Stimulated activated CD8-positive, alpha-beta memory T cell treated with anti-CD3 and anti-CD28 coated beads, Interleukin-7, amount 100 ng/mL, for 24 hours (primary cell): Measurements from ENCODE around the gene PIEZO2.

Experiments used
- DNase-seq: peaks from one replicate; pipeline ENCODE4 v3.0.0-alpha.2; 2020; ENCODE audit warnings: low read depth

The PIEZO2 gene

GRCh38 chr18:10785798-10786197 is 363.6 kb downstream of the PIEZO2 start:
- DNase-seq = no peak

- no peak for DNase-seq
Observed at GRCh38 chr18:10784596-10785202, 364.7 kb downstream of the PIEZO2 start.

DNA sequence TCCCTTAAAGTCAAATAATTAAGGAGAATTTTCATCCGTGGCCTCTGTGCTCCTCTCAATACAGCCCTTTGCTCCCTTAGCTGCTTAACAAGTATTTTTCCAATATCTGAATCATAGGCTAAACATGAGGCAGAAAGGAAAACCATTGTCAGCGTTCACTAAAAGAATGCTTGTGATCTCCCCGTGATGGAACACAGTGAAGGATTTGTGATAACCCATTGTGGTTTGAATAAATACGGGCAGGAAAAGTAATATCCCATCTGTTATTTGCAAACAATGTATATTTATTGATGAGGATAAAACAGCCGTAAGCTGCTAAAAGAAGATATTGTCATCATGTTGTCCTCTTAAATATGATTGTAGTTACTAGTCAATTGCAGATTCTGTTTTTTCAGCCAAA is 365.4 kb downstream of the PIEZO2 start:
- no peak for DNase-seq

GRCh38 chr18:10776493-10776892 is 372.9 kb downstream of the PIEZO2 start:
- DNase-seq = no peak

DNA sequence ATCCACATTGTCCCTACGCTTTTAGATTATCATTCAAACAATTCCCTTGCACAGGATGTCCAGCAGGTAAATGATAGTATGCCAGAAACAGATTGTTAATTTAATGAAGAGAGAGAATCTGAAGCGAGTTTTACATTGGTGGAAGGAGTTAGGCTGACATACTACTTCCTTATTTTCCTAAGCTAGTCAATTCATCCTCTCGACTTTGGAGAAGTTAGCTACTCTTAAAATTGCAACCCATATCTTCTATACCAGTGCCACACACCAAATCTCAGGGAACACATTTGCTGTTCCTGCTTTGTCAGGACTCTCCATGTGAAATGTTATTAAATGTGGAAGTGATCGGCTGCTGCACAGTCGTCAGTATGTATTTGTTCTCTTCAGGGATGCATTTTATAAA is 374.3 kb downstream of the PIEZO2 start:
- no peak for DNase-seq

GRCh38 chr18:10771053-10771709 is 378.2 kb downstream of the PIEZO2 start:
- DNase-seq = no peak

DNA sequence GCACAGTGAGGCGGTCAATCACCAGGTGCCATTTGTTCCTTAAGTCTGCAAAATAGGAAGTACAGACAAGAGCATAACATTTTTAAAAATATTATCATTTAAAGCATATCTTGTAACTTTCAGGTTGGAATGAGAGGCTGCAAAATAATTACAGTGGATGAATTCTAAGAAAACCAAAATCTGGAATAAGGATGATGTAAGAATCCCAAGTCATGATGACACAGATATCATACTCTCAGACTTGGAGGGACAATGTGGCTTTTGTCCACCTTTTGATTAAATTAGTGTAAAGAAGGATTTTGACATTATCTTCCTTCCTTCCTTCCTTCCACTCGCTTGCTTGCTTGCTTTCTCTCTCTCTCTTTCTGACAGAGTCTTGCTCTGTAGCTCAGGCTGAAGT is 379.1 kb downstream of the PIEZO2 start:
- DNase-seq = no peak

- DNase-seq = no peak
Observed at GRCh38 chr18:10768221-10768620, 381.1 kb downstream of the PIEZO2 start.

GRCh38 chr18:10767658-10768057 is 381.7 kb downstream of the PIEZO2 start:
- DNase-seq = no peak

GRCh38 chr18:10760986-10761385 is 388.4 kb downstream of the PIEZO2 start:
- DNase-seq = no peak

GRCh38 chr18:10759241-10759640 is 390.1 kb downstream of the PIEZO2 start:
- DNase-seq = no peak

DNA sequence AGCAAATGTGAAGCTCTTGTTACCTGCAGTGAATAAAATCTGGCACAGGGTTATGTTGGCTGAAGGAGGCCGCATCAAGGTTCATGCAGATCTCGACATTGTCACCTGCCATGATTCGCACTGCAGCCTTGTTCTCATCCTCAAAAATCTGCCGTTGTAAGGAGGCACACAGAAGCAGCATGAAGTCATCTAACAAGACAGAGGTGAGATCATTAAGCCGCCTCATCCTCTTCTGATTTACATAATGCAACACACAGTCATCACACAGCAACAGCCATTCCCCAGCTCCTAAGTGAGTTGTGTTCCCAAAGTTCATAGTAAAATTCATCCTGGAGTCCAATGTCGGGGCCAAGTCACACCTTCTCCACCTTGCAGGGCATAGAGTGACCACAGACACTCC is 391.4 kb downstream of the PIEZO2 start:
- no peak for DNase-seq

DNA sequence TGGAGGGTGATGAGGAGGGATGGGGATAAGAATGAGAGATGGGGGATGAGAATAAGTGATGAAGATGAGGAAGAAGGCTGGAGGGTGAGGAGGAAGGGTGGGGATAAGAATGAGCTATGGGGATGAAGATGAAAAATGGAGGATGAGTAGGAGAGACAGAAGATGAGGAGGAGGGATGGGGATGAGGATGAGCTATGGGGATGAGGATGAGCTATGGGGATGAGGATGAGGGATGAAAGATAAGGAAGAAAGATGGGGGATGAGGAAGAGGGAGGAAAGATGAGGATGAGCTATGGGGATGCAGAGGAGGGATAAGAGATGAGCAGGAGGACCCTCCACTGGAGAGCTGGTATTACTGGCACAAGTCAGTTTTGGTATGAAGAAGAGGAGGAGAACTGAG is 392.0 kb downstream of the PIEZO2 start:
- DNase-seq = no peak

- DNase-seq = no peak
Observed at GRCh38 chr18:10755855-10756254, 393.5 kb downstream of the PIEZO2 start.

GRCh38 chr18:10754128-10754527 is 395.2 kb downstream of the PIEZO2 start:
- no peak for DNase-seq

DNA sequence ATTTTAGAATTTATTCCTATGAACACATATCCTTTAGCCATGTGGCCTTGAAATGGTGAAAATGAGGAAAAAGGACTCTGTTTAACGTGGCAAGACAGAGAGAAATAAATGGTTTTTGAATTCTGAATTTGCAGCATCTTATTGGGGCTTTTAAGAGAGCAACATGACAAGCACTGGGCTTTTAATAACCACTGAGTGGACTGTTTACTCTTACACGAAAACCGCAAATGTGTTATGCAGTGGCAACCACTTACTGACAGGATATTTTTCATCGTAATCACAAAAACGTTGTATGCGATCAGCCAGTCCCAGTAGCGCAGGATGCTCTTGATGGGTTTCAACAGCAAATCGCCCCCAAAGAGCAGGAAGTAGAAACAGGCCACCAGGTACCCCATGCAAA is 397.0 kb downstream of the PIEZO2 start:
- no peak for DNase-seq

DNA sequence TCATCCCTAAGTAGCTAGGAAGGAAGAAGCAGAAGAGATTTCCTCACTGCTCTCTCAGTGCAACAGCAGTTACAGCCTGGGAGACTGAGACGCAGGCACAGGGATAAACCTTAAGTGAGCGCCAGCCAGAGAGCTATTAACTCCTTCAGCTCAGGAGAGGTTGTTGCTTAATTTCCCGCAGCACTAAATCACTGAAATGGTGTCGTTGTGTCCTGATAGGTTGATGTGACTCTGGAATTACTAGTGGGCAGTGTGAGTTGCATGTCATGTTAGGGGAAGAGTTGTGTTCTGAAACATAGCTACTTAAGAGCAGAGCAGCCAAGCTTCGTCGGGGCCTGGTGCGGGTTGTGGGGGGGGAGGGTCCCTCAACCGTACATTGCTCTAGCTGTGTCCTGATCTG is 397.7 kb downstream of the PIEZO2 start:
- no peak for DNase-seq

- DNase-seq = no peak
Observed at GRCh38 chr18:10750191-10751035, 399.0 kb downstream of the PIEZO2 start.

- no peak for DNase-seq
Observed at GRCh38 chr18:10748641-10749040, 400.7 kb downstream of the PIEZO2 start.

- DNase-seq = no peak
Observed at GRCh38 chr18:10745971-10746370, 403.4 kb downstream of the PIEZO2 start.

DNA sequence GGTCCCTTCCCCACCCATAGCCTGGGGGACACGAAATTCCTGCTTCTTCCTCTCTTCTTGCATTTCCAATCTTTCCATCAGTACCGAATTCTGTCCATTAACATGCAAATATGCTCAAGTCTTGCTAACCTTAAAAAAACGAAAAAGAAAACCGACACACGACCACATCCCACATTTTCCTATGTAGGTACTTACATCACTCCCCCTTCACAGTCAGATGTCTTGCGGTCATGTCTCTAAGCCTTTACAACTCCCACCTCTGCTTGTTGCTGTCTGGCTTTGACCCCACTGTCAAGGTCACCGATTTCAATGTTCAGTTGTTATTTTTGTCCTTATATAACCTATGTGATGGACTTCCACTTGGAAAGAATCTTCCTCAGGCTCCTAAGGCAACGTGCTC is 404.1 kb downstream of the PIEZO2 start:
- DNase-seq = no peak

DNA sequence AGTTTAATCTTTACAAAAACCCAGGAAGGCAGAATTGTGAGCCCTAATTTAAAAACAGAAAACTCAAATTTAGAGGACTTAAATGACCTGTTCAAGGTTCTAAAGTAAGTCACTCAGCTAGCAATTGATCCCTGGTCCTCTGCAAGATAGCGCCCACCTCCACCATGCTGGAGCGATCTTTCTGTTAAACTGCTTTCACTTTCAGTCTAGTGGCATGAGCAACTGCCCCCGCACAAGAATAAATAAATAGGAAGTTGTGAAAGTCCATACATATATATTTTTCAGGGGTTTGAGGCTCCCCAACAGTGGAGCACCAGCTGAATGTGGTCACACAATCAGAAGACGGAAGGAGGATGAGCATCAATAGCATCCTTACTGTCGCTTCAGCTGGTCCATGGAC is 405.6 kb downstream of the PIEZO2 start:
- DNase-seq = no peak

DNA sequence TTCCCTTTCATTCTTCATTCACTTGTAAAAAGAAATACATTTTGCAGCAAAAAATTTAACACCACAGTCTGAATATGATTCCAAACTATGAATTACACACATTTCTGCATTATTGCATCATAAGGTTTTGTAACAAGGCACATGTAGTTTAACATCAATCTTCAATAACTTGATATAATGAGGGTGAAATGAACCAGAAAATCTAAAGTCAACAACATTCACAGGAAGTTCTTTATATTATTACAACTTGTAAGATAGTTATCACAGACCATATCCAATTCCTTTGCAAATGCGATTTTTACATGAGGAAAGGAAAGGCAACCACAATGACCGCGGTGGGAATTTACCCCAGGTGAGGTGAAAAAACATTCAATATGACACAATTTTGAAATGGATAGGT is 410.2 kb downstream of the PIEZO2 start:
- DNase-seq = no peak
